Caco-2 (cell line): Measurements from ENCODE around the gene YWHAH. TPM values are rescaled to one million over a fixed set of nuclear protein-coding genes. Genes with fewer than 3 reads are reported as not detected.

Experiments
- BruUV-seq: library from RNA; stranded (reverse); fragments of 400-500 nt; replicated peaks from 2 replicates; lab custom pipeline; 2021; lab: Mats Ljungman, UMichigan
- CTCF ChIA-PET: fragments of 300-600 bp; sonication (Branson Sonifier 250); formaldehyde crosslinking; loops from one replicate; lab custom pipeline; 2022; ENCODE audit warnings: antibody characterized with exemption; lab: Charles Lee
- POLR2A ChIA-PET: fragments of 300-600 bp; sonication (Branson Sonifier 250); formaldehyde crosslinking; loops from one replicate; lab custom pipeline; 2022; ENCODE audit warnings: antibody characterized with exemption; lab: Charles Lee
- DNase-seq, 2 experiments: peaks; one replicate each; pipeline versions ENCODE4 v3.0.0 to v3.0.0-alpha.2; 2020 to 2022
- H3K27me3 ChIP-seq: replicated peaks from 2 replicates; pipeline ENCODE4 v1.6.0; 2011; ENCODE audit warnings: low read length; ENCODE audit not compliant: control insufficient read depth, insufficient read depth
- H3K36me3 ChIP-seq: 2 replicates; pipeline ENCODE4 v1.5.1; 2011; ENCODE audit warnings: low read length; ENCODE audit not compliant: control insufficient read depth, insufficient read depth
- H3K4me1 ChIP-seq: fragments of 250-450 bp; sonication (Bioruptor Pico); 2 replicates; pipeline ENCODE4 v1.5.1; 2020; ENCODE audit warnings: mild to moderate bottlenecking
- H3K4me3 ChIP-seq: 2 replicates; pipeline ENCODE4 v1.5.1; 2011; ENCODE audit warnings: low read depth, mild to moderate bottlenecking, control low read depth, low read length
- H3K9me3 ChIP-seq: fragments of 250-450 bp; sonication (Bioruptor Pico); 2 replicates; pipeline ENCODE4 v1.5.1; 2020; ENCODE audit warnings: mild to moderate bottlenecking, moderate library complexity
- H3K27ac Mint-ChIP-seq: one replicate; pipeline ENCODE4 v1.8.0; 2022; ENCODE audit warnings: mixed read lengths; ENCODE audit not compliant: unreplicated experiment
- H3K27me3 Mint-ChIP-seq: one replicate; pipeline ENCODE4 v1.8.0; 2022; ENCODE audit warnings: mixed read lengths; ENCODE audit not compliant: insufficient read depth, unreplicated experiment
- H3K36me3 Mint-ChIP-seq: one replicate; pipeline ENCODE4 v1.8.0; 2022; ENCODE audit warnings: mild to moderate bottlenecking, mixed read lengths; ENCODE audit not compliant: insufficient read depth, unreplicated experiment
- H3K4me1 Mint-ChIP-seq: one replicate; pipeline ENCODE4 v1.8.0; 2022; ENCODE audit warnings: low read depth, mixed read lengths; ENCODE audit not compliant: unreplicated experiment
- H3K4me3 Mint-ChIP-seq: one replicate; pipeline ENCODE4 v1.8.0; 2022; ENCODE audit warnings: mild to moderate bottlenecking, moderate library complexity, mixed read lengths; ENCODE audit not compliant: unreplicated experiment
- H3K9me3 Mint-ChIP-seq: one replicate; pipeline ENCODE4 v1.8.0; 2022; ENCODE audit warnings: mixed read lengths; ENCODE audit not compliant: unreplicated experiment
- intact Hi-C: fragments of 100-400 bp; cut with micrococcal nuclease; formaldehyde crosslinking; loops from one replicate; pipeline ENCODE4 v1.10.0; 2022; ENCODE audit not compliant: unreplicated experiment
- total RNA-seq: library from RNA; stranded (reverse); gene quantifications from 2 replicates; pipeline ENCODE4 v1.2.3, GENCODE V29; 2022
- TF ChIP-seq, protein P1 (sequence below), 2 experiments: fragments of 200-600 bp in 1 of 2; IDR thresholded peaks; 1 replicate in 1 of 2; 2 replicates in 1 of 2; pipeline versions ENCODE4 v1.5.1 to v1.8.0; 2011 to 2022; ENCODE audit warnings: antibody characterized with exemption in 1 of 2, control low read depth in 1 of 2, inconsistent platforms in 1 of 2, low read depth in 1 of 2, low read length in 1 of 2, mild to moderate bottlenecking in 1 of 2, moderate library complexity in 1 of 2; ENCODE audit not compliant: insufficient read depth in 1 of 2, severe bottlenecking in 1 of 2, unreplicated experiment in 1 of 2

The YWHAH gene
- total RNA-seq, 1 experiment from 2014 or later: 135 TPM

DNA sequence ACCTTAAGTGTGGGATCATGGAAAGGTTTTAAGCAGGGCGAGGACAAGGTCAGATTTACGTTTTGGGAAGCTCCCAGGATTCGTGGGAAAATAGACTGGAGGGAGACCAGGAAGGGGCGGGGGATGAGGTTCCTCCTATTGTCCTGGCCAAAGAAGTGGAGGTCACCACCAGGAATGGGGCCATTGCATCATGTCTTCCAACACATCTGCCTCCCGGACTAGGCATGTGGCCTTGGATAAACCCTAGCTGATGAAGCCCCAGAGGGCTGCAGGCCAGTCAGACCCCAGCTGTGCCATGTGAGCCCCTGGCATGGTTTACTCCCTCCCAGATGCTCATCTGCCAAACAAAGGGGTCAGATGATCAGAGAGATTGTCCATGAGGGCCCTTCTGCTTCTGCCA is 11.5 kb upstream of the YWHAH start:
- no peak for DNase-seq
- Histone ChIP-seq H3K4me3 (no peak overlapping the region), H3K4me1 (no peaks in the 10 kb centered on the region), H3K27me3 (no peaks in the 10 kb centered on the region), H3K9me3 (no peaks in the 10 kb centered on the region), H3K36me3 (no peaks in the 10 kb centered on the region)
- ChIA-PET POLR2A (no interaction called here), CTCF (no interaction called here)
- no peaks in the 10 kb centered on the region for H3K27me3 Mint-ChIP-seq
- intact Hi-C loops: no loop called here
- no peaks in the 10 kb centered on the region for H3K4me1 Mint-ChIP-seq
- H3K27ac Mint-ChIP-seq: no peak overlapping the region
- no peak overlapping the region for H3K4me3 Mint-ChIP-seq
- H3K36me3 Mint-ChIP-seq: no peaks in the 10 kb centered on the region
- TF ChIP-seq, protein P1, sequence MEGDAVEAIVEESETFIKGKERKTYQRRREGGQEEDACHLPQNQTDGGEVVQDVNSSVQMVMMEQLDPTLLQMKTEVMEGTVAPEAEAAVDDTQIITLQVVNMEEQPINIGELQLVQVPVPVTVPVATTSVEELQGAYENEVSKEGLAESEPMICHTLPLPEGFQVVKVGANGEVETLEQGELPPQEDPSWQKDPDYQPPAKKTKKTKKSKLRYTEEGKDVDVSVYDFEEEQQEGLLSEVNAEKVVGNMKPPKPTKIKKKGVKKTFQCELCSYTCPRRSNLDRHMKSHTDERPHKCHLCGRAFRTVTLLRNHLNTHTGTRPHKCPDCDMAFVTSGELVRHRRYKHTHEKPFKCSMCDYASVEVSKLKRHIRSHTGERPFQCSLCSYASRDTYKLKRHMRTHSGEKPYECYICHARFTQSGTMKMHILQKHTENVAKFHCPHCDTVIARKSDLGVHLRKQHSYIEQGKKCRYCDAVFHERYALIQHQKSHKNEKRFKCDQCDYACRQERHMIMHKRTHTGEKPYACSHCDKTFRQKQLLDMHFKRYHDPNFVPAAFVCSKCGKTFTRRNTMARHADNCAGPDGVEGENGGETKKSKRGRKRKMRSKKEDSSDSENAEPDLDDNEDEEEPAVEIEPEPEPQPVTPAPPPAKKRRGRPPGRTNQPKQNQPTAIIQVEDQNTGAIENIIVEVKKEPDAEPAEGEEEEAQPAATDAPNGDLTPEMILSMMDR (IDR thresholded peaks at IDR 0.05; ENCODE audit: insufficient read depth in 1 of 2, low read depth in 1 of 2, low read length in 1 of 2, severe bottlenecking in 1 of 2, unreplicated experiment in 1 of 2): no peak
- no TSS peak for BruUV-seq
- H3K9me3 Mint-ChIP-seq: no peaks in the 10 kb centered on the region

DNA sequence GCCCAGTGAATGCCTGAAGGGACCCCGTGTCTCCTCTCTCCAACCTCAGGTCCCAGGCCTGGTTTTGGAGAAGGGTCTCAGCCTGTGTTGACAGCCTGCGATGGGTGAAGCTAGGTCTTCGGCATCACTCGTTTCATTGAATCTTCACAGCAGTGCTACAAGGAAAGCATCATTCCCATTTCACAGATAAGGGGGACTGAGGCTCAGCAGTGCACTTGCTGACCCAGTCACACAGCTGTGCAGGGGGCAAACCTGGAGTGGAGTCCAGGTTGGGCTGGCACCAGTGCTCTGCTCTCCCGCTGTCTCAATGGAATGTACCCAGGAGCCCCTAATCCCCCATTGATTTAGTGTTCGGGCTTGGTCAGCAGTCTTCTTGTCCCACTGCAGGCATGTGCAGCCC is 10.9 kb upstream of the YWHAH start:
- H3K36me3 ChIP-seq: no peaks in the 10 kb centered on the region
- POLR2A ChIA-PET: interaction anchor here (0.5 kb wide), 1 partner anchor 145 kb away, joined by 4 read pairs; no protein-coding TSS in a partner anchor
- H3K4me1 ChIP-seq: no peaks in the 10 kb centered on the region
- Mint-ChIP-seq H3K36me3 (no peaks in the 10 kb centered on the region), H3K4me1 (no peaks in the 10 kb centered on the region), H3K4me3 (no peak overlapping the region), H3K27me3 (no peaks in the 10 kb centered on the region), H3K9me3 (no peaks in the 10 kb centered on the region), H3K27ac (no peak overlapping the region)
- no peaks in the 10 kb centered on the region for H3K27me3 ChIP-seq
- DNase-seq: no peak
- TF ChIP-seq, protein P1 (IDR thresholded peaks at IDR 0.05; ENCODE audit: insufficient read depth in 1 of 2, low read depth in 1 of 2, low read length in 1 of 2, severe bottlenecking in 1 of 2, unreplicated experiment in 1 of 2): no peak
- H3K4me3 ChIP-seq: no peak overlapping the region
- BruUV-seq: no TSS peak
- CTCF ChIA-PET: no interaction called here
- no peaks in the 10 kb centered on the region for H3K9me3 ChIP-seq
- intact Hi-C loops: no loop called here

DNA sequence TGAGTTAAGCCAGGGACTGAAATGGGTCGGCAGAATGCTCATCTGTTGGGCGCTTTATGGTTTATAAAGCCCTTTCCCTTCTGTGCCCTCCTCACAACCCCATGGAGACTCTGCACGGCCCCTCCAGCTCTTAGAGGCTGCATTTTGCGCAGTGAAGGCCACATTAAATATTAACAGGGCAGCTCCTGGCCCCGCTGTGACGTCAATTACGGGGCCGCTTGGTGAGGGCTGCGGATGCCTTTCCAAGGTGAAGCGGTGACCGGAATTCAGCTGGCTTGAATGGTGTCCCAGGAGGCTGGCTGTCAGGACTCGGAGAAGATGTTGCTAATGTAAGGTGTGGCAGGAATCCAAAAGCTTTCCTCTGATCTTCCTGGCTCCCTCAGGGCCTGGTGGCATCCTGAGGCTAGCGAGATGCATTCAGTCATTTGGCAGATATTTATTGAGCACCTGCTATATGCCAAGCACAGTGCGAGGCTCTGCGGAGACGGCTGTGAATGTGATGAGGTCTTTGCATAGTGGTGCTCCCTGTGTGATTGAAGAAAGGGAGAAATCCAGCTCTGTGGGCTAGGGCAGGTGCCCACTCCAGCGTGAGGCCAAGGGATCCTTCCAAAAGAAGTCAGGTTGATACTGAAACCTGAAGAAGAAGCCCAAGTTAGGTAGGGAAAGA is 10.4 kb upstream of the YWHAH start:
- H3K4me3 Mint-ChIP-seq: no peak overlapping the region
- no peaks in the 10 kb centered on the region for H3K9me3 ChIP-seq
- H3K4me3 ChIP-seq: no peak overlapping the region
- H3K27ac Mint-ChIP-seq: no peak overlapping the region
- DNase-seq: no peak
- intact Hi-C loops: no loop called here
- H3K9me3 Mint-ChIP-seq: no peaks in the 10 kb centered on the region
- H3K27me3 Mint-ChIP-seq: no peaks in the 10 kb centered on the region
- TF ChIP-seq, protein P1 (IDR thresholded peaks at IDR 0.05; ENCODE audit: insufficient read depth in 1 of 2, low read depth in 1 of 2, low read length in 1 of 2, severe bottlenecking in 1 of 2, unreplicated experiment in 1 of 2): no peak
- no peaks in the 10 kb centered on the region for H3K36me3 Mint-ChIP-seq
- no peaks in the 10 kb centered on the region for H3K4me1 Mint-ChIP-seq
- ChIA-PET CTCF (no interaction called here), POLR2A (interaction anchor here (0.5 kb wide), 1 partner anchor 145 kb away, joined by 4 read pairs; no protein-coding TSS in a partner anchor)
- BruUV-seq: no TSS peak
- no peaks in the 10 kb centered on the region for H3K27me3 ChIP-seq
- H3K36me3 ChIP-seq: no peaks in the 10 kb centered on the region
- no peaks in the 10 kb centered on the region for H3K4me1 ChIP-seq
